Stimulated activated CD4-positive, alpha-beta T cell treated with anti-CD3 and anti-CD28 coated beads, Interleukin-4, amount 100 ng/mL, for 24 hours (primary cell): ENCODE measurements around the gene LRRC41.
"Not testable (repeated sequence)": the region's sequence is repeated elsewhere in the genome, so short reads cannot be mapped to it uniquely, and the experiment has no call there.

ENCODE experiments used
- DNase-seq: peaks from one replicate; pipeline ENCODE4 v3.0.0-alpha.2; 2020

The LRRC41 gene

GRCh38 chr1:46241733-46242132 lies 61.7 kb downstream of the LRRC41 start:
- not testable (repeated sequence) for DNase-seq

GRCh38 chr1:46238865-46239264 lies 64.6 kb downstream of the LRRC41 start:
- DNase-seq, result not testable (repeated sequence)

- DNase-seq, result no peak
Measured at GRCh38 chr1:46236882-46237281, 66.5 kb downstream of the LRRC41 start.

- not testable (repeated sequence) for DNase-seq
Measured at GRCh38 chr1:46231231-46231630, 72.2 kb downstream of the LRRC41 start.
